ENCODE measurements around the gene CA10.

The CA10 gene

DNA sequence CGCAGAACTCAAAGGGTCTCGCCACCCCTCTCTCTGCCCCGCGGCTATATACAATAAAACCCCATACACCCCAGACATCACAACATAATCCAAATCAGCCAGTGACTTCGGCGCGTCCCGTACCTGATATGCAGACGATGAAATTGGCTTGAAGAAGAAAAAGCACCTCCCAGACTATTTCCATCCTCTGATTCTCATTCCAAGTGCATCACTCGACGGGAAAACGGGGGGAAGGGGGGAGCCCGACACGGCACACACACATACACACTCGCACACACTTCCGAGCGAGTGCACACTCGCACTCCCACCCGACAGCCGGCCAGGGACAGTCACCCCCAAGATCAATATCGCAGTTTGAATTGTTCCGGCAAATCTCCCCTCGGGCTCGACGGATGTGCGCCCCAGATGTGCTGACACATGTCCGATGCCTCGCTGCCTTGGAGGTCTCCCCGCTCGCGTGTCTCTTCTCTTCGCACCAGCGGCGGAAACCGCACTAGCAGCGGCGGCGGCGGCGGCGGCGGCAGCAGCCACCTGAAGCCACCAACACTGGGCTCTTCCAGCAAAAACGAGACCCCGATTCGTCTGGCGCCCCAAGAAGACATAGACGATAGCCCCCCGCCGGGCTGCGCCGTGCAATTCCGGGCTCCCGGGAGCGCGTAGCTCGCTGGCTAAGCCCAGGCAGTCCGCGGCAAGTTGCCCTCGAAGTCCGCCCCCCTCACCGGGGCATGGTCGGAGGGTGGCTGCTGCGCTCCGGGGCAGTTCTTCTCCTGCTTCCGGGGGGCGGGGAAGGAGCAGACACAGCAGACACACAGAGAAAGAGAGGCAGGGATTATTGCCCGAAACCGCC, 688 bp downstream of the CA10 start:
- TF ChIP-seq OSR1 (CRISPR knock-in tag; IDR thresholded peaks at IDR 0.05) (no peak), ZC3H10 (CRISPR knock-in tag; IDR thresholded peaks at IDR 0.05) (no peak), SNAI2 (CRISPR knock-in tag; IDR thresholded peaks at IDR 0.05) (no peak), ZFP30 (CRISPR knock-in tag; IDR thresholded peaks at IDR 0.05) (no peak), GLIS3 (CRISPR knock-in tag; IDR thresholded peaks at IDR 0.05) (no peak)
- TF ChIP-seq, protein P1, sequence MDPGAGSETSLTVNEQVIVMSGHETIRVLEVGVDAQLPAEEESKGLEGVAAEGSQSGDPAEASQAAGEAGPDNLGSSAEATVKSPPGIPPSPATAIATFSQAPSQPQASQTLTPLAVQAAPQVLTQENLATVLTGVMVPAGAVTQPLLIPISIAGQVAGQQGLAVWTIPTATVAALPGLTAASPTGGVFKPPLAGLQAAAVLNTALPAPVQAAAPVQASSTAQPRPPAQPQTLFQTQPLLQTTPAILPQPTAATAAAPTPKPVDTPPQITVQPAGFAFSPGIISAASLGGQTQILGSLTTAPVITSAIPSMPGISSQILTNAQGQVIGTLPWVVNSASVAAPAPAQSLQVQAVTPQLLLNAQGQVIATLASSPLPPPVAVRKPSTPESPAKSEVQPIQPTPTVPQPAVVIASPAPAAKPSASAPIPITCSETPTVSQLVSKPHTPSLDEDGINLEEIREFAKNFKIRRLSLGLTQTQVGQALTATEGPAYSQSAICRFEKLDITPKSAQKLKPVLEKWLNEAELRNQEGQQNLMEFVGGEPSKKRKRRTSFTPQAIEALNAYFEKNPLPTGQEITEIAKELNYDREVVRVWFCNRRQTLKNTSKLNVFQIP (CRISPR knock-in tag; IDR thresholded peaks at IDR 0.05; ENCODE audit: borderline replicate concordance, low read depth): no peak
- TF ChIP-seq, protein P2, sequence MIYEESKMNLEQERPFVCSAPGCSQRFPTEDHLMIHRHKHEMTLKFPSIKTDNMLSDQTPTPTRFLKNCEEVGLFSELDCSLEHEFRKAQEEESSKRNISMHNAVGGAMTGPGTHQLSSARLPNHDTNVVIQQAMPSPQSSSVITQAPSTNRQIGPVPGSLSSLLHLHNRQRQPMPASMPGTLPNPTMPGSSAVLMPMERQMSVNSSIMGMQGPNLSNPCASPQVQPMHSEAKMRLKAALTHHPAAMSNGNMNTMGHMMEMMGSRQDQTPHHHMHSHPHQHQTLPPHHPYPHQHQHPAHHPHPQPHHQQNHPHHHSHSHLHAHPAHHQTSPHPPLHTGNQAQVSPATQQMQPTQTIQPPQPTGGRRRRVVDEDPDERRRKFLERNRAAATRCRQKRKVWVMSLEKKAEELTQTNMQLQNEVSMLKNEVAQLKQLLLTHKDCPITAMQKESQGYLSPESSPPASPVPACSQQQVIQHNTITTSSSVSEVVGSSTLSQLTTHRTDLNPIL (CRISPR knock-in tag; IDR thresholded peaks at IDR 0.05; ENCODE audit: low read depth): no peak
- no peak; the same call in 2 of the 3 replicates for ATAC-seq

DNA sequence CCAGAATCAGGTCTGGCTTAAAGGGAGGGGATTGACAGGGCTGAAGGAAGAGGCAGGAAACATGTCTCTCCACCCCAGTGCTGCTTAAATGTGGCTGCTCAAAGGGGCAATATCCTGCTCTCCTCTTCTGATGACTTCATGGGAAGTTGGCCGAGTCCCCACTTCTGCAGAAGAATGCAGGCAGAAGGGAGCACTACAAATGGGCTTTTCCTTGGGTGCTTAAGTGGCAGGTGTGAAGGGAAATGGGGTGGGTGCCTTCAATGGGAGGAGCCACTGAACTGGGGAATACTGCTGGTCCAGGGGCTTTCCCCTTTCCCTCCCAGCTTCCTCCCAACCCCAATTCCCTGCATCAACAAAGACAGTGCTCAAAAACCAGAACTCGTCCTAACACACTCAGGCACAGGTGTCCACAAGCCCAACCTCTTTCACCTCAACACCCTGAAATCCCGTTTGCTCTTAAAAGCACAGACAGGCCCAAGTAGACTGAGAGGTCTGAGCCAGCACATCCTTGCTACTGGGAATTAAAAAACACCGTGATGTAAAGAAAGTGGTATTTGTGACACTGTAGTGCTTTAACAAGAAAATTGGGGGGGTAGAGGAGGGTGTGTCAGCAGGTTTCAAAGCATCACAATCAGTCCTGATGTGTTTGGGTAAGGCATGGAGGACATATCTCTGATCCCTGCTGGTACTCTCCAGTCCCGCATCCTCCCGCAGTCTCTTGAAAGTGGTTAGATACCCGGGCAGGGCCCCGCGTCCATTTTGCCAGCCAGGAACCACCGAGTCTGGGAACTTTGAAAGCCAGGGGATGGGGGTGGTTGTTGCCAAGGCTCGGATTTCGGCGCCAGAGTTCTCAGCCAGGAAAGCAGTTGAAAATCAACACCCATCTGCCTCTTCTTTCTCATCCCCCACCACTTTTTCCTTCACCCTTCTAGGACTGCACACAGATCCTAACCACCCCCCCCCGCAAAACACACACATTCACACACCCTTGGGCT, 1.6 kb downstream of the CA10 start:
- TF ChIP-seq, protein P2 (CRISPR knock-in tag; IDR thresholded peaks at IDR 0.05; ENCODE audit: low read depth): no peak
- TF ChIP-seq SNAI2 (CRISPR knock-in tag; IDR thresholded peaks at IDR 0.05) (no peak), TOX (CRISPR knock-in tag; IDR thresholded peaks at IDR 0.05; ENCODE audit: borderline replicate concordance) (no peak)
- TF ChIP-seq, protein P3, sequence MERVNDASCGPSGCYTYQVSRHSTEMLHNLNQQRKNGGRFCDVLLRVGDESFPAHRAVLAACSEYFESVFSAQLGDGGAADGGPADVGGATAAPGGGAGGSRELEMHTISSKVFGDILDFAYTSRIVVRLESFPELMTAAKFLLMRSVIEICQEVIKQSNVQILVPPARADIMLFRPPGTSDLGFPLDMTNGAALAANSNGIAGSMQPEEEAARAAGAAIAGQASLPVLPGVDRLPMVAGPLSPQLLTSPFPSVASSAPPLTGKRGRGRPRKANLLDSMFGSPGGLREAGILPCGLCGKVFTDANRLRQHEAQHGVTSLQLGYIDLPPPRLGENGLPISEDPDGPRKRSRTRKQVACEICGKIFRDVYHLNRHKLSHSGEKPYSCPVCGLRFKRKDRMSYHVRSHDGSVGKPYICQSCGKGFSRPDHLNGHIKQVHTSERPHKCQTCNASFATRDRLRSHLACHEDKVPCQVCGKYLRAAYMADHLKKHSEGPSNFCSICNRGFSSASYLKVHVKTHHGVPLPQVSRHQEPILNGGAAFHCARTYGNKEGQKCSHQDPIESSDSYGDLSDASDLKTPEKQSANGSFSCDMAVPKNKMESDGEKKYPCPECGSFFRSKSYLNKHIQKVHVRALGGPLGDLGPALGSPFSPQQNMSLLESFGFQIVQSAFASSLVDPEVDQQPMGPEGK (CRISPR knock-in tag; IDR thresholded peaks at IDR 0.05; ENCODE audit: borderline replicate concordance): no peak
- no peak for ATAC-seq

DNA sequence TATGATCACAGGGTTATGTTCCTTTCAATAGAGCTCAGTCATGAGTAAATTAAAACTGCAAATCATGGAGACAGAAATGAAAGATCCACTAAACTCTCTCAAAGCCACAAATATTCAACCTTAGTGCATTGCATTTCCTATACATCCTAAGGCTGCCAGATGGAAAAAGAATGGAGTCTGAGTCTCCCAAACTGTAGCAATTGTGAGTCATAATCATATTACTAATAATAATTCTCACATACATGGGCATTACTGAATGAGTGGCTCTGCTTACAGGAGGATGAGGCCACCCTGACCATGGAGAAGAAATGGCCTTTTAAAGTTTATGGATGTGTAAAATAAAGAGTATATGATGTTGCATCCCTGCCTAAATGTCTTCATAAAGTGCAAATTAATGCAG, 3.2 kb downstream of the CA10 start:
- no peak for ATAC-seq

DNA sequence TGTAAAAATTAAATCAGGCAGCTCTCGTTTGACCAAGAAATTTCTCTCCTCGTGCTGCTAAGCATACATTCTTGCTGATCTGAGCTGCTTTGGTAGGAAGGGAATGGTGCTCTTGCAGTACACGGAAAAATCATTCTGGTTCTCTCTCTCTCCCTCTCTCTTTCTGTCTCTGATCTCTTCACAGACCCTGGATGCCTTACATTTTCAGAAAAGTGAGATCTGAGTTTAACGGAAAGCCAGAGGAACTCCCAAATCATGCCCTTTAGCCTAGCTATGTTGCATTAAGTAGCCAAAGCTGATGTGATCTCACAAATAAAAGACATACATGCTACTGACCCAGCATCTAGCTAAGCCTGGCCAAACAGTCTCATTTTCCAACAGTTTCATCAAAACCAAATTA, 4.0 kb downstream of the CA10 start:
- TF ChIP-seq GLIS3 (CRISPR knock-in tag; IDR thresholded peaks at IDR 0.05): no peak
- TF ChIP-seq, protein P1 (CRISPR knock-in tag; IDR thresholded peaks at IDR 0.05; ENCODE audit: borderline replicate concordance, low read depth): no peak
- no peak for TF ChIP-seq ISL1 (CRISPR knock-in tag; IDR thresholded peaks at IDR 0.05)
- TF ChIP-seq, protein P4, sequence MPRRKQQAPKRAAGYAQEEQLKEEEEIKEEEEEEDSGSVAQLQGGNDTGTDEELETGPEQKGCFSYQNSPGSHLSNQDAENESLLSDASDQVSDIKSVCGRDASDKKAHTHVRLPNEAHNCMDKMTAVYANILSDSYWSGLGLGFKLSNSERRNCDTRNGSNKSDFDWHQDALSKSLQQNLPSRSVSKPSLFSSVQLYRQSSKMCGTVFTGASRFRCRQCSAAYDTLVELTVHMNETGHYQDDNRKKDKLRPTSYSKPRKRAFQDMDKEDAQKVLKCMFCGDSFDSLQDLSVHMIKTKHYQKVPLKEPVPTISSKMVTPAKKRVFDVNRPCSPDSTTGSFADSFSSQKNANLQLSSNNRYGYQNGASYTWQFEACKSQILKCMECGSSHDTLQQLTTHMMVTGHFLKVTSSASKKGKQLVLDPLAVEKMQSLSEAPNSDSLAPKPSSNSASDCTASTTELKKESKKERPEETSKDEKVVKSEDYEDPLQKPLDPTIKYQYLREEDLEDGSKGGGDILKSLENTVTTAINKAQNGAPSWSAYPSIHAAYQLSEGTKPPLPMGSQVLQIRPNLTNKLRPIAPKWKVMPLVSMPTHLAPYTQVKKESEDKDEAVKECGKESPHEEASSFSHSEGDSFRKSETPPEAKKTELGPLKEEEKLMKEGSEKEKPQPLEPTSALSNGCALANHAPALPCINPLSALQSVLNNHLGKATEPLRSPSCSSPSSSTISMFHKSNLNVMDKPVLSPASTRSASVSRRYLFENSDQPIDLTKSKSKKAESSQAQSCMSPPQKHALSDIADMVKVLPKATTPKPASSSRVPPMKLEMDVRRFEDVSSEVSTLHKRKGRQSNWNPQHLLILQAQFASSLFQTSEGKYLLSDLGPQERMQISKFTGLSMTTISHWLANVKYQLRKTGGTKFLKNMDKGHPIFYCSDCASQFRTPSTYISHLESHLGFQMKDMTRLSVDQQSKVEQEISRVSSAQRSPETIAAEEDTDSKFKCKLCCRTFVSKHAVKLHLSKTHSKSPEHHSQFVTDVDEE (CRISPR knock-in tag; IDR thresholded peaks at IDR 0.05): no peak
- no peak for TF ChIP-seq SNAI2 (CRISPR knock-in tag; IDR thresholded peaks at IDR 0.05)
- no peak for TF ChIP-seq ZNF565 (CRISPR knock-in tag; conservative IDR thresholded peaks at IDR 0.05; ENCODE audit: low read depth)
- TF ChIP-seq TOX (CRISPR knock-in tag; IDR thresholded peaks at IDR 0.05; ENCODE audit: borderline replicate concordance): no peak
- no peak for TF ChIP-seq ARNTL (CRISPR knock-in tag; IDR thresholded peaks at IDR 0.05; ENCODE audit: borderline replicate concordance, low read depth)
- no peak for TF ChIP-seq ZFP30 (CRISPR knock-in tag; IDR thresholded peaks at IDR 0.05)

More for the DNA sequence above, 3.2 kb downstream of the CA10 start:
- TF ChIP-seq ZFP30 (CRISPR knock-in tag; IDR thresholded peaks at IDR 0.05) (no peak), OSR1 (CRISPR knock-in tag; IDR thresholded peaks at IDR 0.05) (no peak), ESRRG (CRISPR knock-in tag; IDR thresholded peaks at IDR 0.05) (no peak), CSDC2 (CRISPR knock-in tag; IDR thresholded peaks at IDR 0.05) (no peak)

More for the DNA sequence above, 4.0 kb downstream of the CA10 start:
- no peak for ATAC-seq
